BJ (cell line): Measurements from ENCODE around the gene FAM110C. TPM values are rescaled to one million over a fixed set of nuclear protein-coding genes. Genes with fewer than 3 reads are reported as not detected.

Experiments
- CTCF ChIA-PET: fragments of 350-600 bp; formaldehyde crosslinking; extraction: SDS; loops from one replicate; lab custom pipeline; 2021; ENCODE audit warnings: antibody characterized with exemption, inconsistent platforms; lab: Yijun Ruan, JAX
- POLR2A ChIA-PET: fragments of 300-600 bp; sonication (Branson Sonifier 250); formaldehyde crosslinking; extraction: SDS; loops from one replicate; lab custom pipeline; 2021; ENCODE audit warnings: antibody characterized with exemption; lab: Charles Lee
- DNase-seq: peaks from one replicate; pipeline ENCODE4 v3.0.0-alpha.2; 2011; ENCODE audit warnings: low read depth
- H3K27me3 ChIP-seq: 2 replicates; pipeline ENCODE4 v1.6.0; 2011; ENCODE audit warnings: low read length; ENCODE audit not compliant: control insufficient read depth, insufficient read depth
- H3K36me3 ChIP-seq: 2 replicates; pipeline ENCODE4 v1.5.1; 2011; ENCODE audit warnings: low read length; ENCODE audit not compliant: control insufficient read depth, insufficient read depth
- H3K4me3 ChIP-seq: 2 replicates; pipeline ENCODE4 v1.5.1; 2011; ENCODE audit warnings: low read depth, mild to moderate bottlenecking, control low read depth, low read length
- polyA plus RNA-seq: library from polyadenylated mRNA; depleted of rRNA; stranded (reverse); fragments of >200 nt; gene quantifications from 2 replicates; pipeline ENCODE4 v1.2.3, GENCODE V29; 2011; rRNA removed
- TF ChIP-seq, protein P1 (sequence below): IDR thresholded peaks from 2 replicates; pipeline ENCODE4 v1.5.1; 2011; ENCODE audit warnings: low read depth, mild to moderate bottlenecking, control low read depth, inconsistent platforms, low read length, moderate library complexity; ENCODE audit not compliant: insufficient read depth

The FAM110C gene
- polyA plus RNA-seq, 1 experiment, result not detected

DNA sequence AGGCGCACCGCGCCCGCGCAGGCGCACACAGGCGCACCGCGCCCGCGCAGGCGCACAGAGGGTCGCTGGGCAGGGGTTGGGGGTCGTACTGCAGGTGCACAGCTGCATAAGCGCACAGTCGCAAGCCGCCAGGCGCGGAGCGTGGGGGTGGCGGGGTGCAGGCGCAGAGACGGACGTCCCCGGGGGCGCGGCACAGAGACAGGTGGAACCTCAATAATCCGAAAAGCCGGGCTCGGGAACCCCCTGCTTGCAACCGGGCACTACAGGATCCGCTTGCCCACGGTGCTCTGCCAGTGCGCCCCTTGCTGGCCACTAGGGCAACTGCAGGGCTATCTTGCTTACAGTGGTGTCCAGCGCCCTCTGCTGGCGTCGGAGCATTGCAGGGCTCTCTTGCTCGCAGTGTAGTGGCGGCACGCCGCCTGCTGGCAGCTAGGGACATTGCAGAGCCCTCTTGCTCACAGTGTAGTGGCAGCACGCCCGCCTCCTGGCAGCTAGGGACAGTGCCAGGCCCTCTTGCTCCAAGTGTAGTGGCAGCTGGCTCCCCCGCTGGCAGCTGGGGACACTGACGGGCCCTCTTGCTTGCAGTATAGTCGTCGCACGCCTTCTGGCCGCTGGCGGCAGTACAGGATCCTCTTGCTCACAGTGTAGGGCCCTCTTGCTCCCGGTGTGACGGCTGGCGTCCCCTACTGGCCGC lies 34.9 kb downstream of the FAM110C start:
- CTCF ChIA-PET, result no interaction called here
- Histone ChIP-seq H3K36me3 (no peaks in the 10 kb centered on the region), H3K27me3 (no peaks in the 10 kb centered on the region), H3K4me3 (no peak overlapping the region)
- DNase-seq, result no peak
- POLR2A ChIA-PET, result no interaction called here
- TF ChIP-seq, protein P1, sequence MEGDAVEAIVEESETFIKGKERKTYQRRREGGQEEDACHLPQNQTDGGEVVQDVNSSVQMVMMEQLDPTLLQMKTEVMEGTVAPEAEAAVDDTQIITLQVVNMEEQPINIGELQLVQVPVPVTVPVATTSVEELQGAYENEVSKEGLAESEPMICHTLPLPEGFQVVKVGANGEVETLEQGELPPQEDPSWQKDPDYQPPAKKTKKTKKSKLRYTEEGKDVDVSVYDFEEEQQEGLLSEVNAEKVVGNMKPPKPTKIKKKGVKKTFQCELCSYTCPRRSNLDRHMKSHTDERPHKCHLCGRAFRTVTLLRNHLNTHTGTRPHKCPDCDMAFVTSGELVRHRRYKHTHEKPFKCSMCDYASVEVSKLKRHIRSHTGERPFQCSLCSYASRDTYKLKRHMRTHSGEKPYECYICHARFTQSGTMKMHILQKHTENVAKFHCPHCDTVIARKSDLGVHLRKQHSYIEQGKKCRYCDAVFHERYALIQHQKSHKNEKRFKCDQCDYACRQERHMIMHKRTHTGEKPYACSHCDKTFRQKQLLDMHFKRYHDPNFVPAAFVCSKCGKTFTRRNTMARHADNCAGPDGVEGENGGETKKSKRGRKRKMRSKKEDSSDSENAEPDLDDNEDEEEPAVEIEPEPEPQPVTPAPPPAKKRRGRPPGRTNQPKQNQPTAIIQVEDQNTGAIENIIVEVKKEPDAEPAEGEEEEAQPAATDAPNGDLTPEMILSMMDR, result peak; percentile 44

DNA sequence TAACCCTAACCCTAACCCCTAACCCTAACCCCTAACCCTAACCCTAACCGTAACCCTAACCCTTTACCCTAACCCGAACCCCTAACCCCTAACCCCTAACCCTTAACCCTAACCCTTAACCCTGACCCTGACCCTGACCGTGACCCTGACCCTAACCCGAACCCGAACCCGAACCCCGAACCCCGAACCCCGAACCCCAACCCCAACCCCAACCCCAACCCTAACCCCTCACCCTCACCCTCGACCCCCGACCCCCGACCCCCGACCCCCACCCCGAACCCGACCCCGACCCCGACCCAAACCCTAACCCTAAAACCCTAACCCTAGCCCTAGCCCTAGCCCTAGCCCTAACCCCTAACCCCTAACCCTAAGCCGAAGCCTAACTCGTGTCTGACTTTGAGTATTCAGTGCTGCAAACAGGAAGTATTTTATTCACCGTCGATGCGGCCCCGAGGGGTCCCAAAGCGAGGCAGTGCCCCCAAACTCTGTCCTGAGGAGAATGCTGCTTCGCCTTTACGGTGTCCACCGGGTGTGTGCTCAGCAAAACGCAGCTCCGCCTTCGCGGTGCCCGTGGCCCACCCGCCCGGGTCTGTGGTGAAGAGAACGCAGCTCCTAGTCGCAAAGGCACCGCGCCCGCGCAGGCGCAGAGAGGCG lies 36.0 kb downstream of the FAM110C start:
- H3K27me3 ChIP-seq, result no peaks in the 10 kb centered on the region
- ChIA-PET CTCF (no interaction called here), POLR2A (no interaction called here)
- no peak for DNase-seq
- no peak overlapping the region for H3K4me3 ChIP-seq
- TF ChIP-seq, protein P1, result no peak
- no peaks in the 10 kb centered on the region for H3K36me3 ChIP-seq

Other genes with a start within 250 kb of the FAM110C start
- 19.0 and 25.8 TPM in 2 replicates for gene SH3YL1, start 217.5 kb upstream of the FAM110C start, polyA plus RNA-seq
- gene ACP1, start 218.4 kb upstream of the FAM110C start, polyA plus RNA-seq, result 129 and 135 TPM in 2 replicates
- not detected in 2 replicates for gene ALKAL2, start 241.6 kb upstream of the FAM110C start, polyA plus RNA-seq